NB4 (cell line): ENCODE data around the gene ENPP6.

ENCODE experiments used
- CTCF ChIP-seq: IDR thresholded peaks from one replicate; pipeline ENCODE4 v1.5.1; 2012; ENCODE audit warnings: low read depth, low read length
- POLR2A ChIP-seq: IDR thresholded peaks from 2 replicates; pipeline ENCODE4 v1.6.1; 2011; ENCODE audit warnings: mild to moderate bottlenecking; ENCODE audit not compliant: insufficient read length; ENCODE audit errors: extremely low read depth

DNA sequence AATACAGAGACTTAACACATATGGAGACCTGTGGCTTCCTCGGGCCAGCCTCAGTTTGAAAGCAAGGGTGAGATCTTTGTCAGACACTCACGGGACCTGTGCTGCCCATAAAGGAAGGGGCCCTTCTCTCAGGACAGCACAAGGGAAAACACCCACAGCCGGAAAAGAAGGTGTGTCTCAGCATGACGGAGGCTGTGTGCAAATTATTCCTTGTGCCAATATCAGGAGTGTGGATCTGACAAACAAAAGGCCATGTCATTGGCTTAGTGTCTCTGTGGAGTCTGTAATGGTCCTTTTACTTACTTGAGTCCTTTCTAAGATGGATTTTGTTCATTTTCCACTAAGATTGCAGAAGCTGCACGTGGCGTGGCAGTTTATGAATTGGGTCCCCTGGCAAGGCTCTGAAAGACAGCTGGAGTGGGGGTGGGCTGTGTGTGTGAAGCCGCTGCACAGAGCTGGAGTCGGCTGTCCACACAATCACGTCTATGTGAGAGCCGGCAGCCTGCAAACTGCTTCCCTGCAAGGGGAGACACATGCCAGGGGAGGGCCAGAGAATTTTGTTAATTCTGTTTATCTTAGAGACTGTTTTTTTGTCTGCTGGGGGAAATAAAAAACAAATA lies 1.9 kb downstream of the ENPP6 start:
- no peak for TF ChIP-seq CTCF
- TF ChIP-seq POLR2A = no peak
